ENCODE data around the gene NINJ1.

DNA sequence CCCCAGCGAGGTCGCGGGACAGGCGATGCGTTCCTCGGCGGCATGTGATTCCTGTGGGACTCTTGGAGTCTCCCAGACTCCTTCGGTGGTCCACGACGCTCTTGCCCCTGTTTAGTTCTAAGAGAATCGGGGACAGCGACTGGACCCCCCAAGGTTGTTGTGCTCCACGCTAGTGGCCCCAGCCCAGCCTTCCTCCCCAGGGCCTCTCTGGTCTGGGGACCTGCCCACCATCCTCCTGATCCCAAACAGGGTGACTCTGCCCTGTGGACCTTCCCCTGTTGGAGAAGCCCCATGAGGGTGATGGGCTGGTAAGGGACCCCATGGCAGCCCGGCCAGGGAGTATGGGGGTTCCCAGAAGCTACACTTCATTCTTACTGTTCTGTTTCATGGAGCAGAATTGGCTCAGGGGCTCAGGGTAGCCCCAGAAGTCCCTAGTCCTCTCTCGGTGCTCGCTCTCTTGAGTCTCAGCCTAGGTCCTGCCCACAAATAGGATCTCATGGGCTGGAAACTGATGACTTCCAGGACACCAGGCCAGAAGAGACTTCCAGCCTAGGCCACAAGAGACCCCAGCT is 37.2 kb downstream of the NINJ1 start:
- TF ChIP-seq, protein P1, sequence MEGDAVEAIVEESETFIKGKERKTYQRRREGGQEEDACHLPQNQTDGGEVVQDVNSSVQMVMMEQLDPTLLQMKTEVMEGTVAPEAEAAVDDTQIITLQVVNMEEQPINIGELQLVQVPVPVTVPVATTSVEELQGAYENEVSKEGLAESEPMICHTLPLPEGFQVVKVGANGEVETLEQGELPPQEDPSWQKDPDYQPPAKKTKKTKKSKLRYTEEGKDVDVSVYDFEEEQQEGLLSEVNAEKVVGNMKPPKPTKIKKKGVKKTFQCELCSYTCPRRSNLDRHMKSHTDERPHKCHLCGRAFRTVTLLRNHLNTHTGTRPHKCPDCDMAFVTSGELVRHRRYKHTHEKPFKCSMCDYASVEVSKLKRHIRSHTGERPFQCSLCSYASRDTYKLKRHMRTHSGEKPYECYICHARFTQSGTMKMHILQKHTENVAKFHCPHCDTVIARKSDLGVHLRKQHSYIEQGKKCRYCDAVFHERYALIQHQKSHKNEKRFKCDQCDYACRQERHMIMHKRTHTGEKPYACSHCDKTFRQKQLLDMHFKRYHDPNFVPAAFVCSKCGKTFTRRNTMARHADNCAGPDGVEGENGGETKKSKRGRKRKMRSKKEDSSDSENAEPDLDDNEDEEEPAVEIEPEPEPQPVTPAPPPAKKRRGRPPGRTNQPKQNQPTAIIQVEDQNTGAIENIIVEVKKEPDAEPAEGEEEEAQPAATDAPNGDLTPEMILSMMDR (conservative IDR thresholded peaks at IDR 0.05; ENCODE audit: low read depth, low read length): no peak
- no peak for TF ChIP-seq EZH2 (IDR thresholded peaks at IDR 0.05; ENCODE audit: low read length, unreplicated experiment)
